SK-N-SH (cell line): Measurements from ENCODE around the gene ZMAT5. TPM values are rescaled to one million over a fixed set of nuclear protein-coding genes. Genes with fewer than 3 reads are reported as not detected.

Experiments
- CTCF ChIA-PET: fragments of 300-600, 350-600 bp; formaldehyde crosslinking; extraction: SDS; loops from one replicate; lab custom pipeline; 2021; lab: Yijun Ruan, JAX
- POLR2A ChIA-PET: fragments of 350-600 bp; sonication (Branson Sonifier 250); formaldehyde crosslinking; extraction: SDS; loops from one replicate; lab custom pipeline; 2020; ENCODE audit warnings: antibody characterized with exemption, inconsistent platforms; lab: Yijun Ruan, JAX
- DNase-seq: peaks from one replicate; pipeline ENCODE4 v3.0.0; 2012
- H2AFZ ChIP-seq: fragments of 200-600 bp; sonication (generic); 2 replicates; pipeline ENCODE4 v1.8.1; 2016; ENCODE audit warnings: antibody characterized with exemption, mild to moderate bottlenecking, low read depth
- H3F3A ChIP-seq: fragments of 200-600 bp; sonication (generic); replicated peaks from 2 replicates; pipeline ENCODE3; 2016; ENCODE audit warnings: antibody characterized with exemption, mild to moderate bottlenecking; ENCODE audit not compliant: insufficient read depth
- H3K27ac ChIP-seq, 2 experiments: fragments of 200-500 bp in 1 of 2; fragments of 200-600 bp in 1 of 2; sonication (Bioruptor generic) in 1 of 2; sonication (generic), shearing (Covaris generic) in 1 of 2; 2 replicates each; pipeline versions ENCODE4 v1.5.1 to v1.6.1; 2014 to 2016; ENCODE audit warnings: low read depth in 2 of 2, inconsistent platforms in 1 of 2, low read length in 1 of 2, mild to moderate bottlenecking in 1 of 2, mixed read lengths in 1 of 2
- H3K27me3 ChIP-seq: fragments of 200-600 bp; sonication (generic), shearing (Covaris generic); 2 replicates; pipeline ENCODE4 v1.6.1; 2016; ENCODE audit warnings: mixed run types; ENCODE audit not compliant: insufficient read depth
- H3K36me3 ChIP-seq, 2 experiments: fragments of 200-500 bp in 1 of 2; fragments of 200-600 bp in 1 of 2; sonication (Bioruptor generic) in 1 of 2; sonication (generic) in 1 of 2; replicated peaks in 1 of 2; 2 replicates each; pipeline versions ENCODE3 to v1.5.1; 2014 to 2016; ENCODE audit warnings: low read length in 1 of 2, mild to moderate bottlenecking in 1 of 2; ENCODE audit not compliant: insufficient read depth in 2 of 2, control insufficient read depth in 1 of 2
- H3K4me1 ChIP-seq, 2 experiments: fragments of 200-500 bp in 1 of 2; fragments of 200-600 bp in 1 of 2; sonication (Bioruptor generic) in 1 of 2; sonication (generic), shearing (Covaris generic) in 1 of 2; 2 replicates each; pipeline versions ENCODE4 v1.5.1 to v1.6.1; 2014 to 2016; ENCODE audit warnings: low read depth in 1 of 2, low read length in 1 of 2, mixed run types in 1 of 2; ENCODE audit not compliant: insufficient read depth in 2 of 2, control insufficient read depth in 1 of 2
- H3K4me2 ChIP-seq: fragments of 200-600 bp; sonication (generic), shearing (Covaris generic); 2 replicates; pipeline ENCODE4 v1.6.1; 2017; ENCODE audit warnings: mixed run types
- H3K4me3 ChIP-seq, 2 experiments: fragments of 200-500 bp in 1 of 2; fragments of 200-600 bp in 1 of 2; sonication (Bioruptor generic) in 1 of 2; sonication (generic), shearing (Covaris generic) in 1 of 2; 2 replicates each; pipeline versions ENCODE4 v1.5.1 to v1.8.1; 2014 to 2016; ENCODE audit warnings: low read depth in 2 of 2, inconsistent platforms in 1 of 2, low read length in 1 of 2, mild to moderate bottlenecking in 1 of 2, mixed read lengths in 1 of 2, moderate library complexity in 1 of 2
- H3K79me2 ChIP-seq: fragments of 200-600 bp; sonication (generic); 2 replicates; pipeline ENCODE4 v1.8.1; 2017; ENCODE audit warnings: mild to moderate bottlenecking; ENCODE audit not compliant: insufficient read depth
- H3K9ac ChIP-seq: fragments of 200-600 bp; sonication (generic); 2 replicates; pipeline ENCODE4 v1.6.1; 2017; ENCODE audit warnings: mixed run types
- H3K9me2 ChIP-seq: fragments of 200-600 bp; sonication (generic); 2 replicates; pipeline ENCODE4 v1.6.1; 2017; ENCODE audit warnings: mixed run types
- H3K9me3 ChIP-seq: fragments of 200-600 bp; sonication (generic); 2 replicates; pipeline ENCODE4 v1.6.1; 2017; ENCODE audit warnings: mixed run types, mild to moderate bottlenecking, moderate library complexity
- H4K20me1 ChIP-seq: fragments of 200-600 bp; sonication (generic); 2 replicates; pipeline ENCODE4 v1.6.1; 2017; ENCODE audit warnings: mild to moderate bottlenecking, mixed run types; ENCODE audit not compliant: insufficient read depth
- CHD2 ChIP-seq: fragments of 150-350 bp; IDR thresholded peaks from 2 replicates; pipeline ENCODE4 v1.6.1; 2018; ENCODE audit warnings: low read length; ENCODE audit not compliant: partially characterized antibody
- ELF1 ChIP-seq: IDR thresholded peaks from 2 replicates; pipeline ENCODE4 v1.4.0; 2012
- EZH2phosphoT487 ChIP-seq: fragments of 200-600 bp; sonication (generic); IDR thresholded peaks from 2 replicates; pipeline ENCODE4 v1.6.1; 2017; ENCODE audit warnings: low read depth, mixed run types, mild to moderate bottlenecking, antibody characterized with exemption, moderate library complexity, borderline replicate concordance
- FOSL2 ChIP-seq: IDR thresholded peaks from 2 replicates; pipeline ENCODE4 v1.4.0; 2012; ENCODE audit warnings: low read depth, mild to moderate bottlenecking, moderate library complexity, borderline replicate concordance
- FOXJ3 ChIP-seq: sonication (generic); formaldehyde crosslinking; IDR thresholded peaks from 2 replicates; pipeline ENCODE4 v1.5.1; 2020; ENCODE audit warnings: mild to moderate bottlenecking, missing genetic modification reagents
- FOXM1 ChIP-seq: IDR thresholded peaks from 2 replicates; pipeline ENCODE4 v1.4.0; 2012; ENCODE audit warnings: low read depth, mild to moderate bottlenecking
- GATA2 ChIP-seq: sonication (generic); formaldehyde crosslinking; IDR thresholded peaks from 2 replicates; pipeline ENCODE4 v1.5.0; 2020; ENCODE audit warnings: mild to moderate bottlenecking, missing genetic modification reagents
- JUND ChIP-seq: IDR thresholded peaks from 2 replicates; pipeline ENCODE4 v1.4.0; 2012
- MXI1 ChIP-seq: IDR thresholded peaks from 2 replicates; pipeline ENCODE4 v1.6.1; 2012; ENCODE audit warnings: mild to moderate bottlenecking, low read depth, low read length, improper control_type of control experiment
- NFIC ChIP-seq: IDR thresholded peaks from 2 replicates; pipeline ENCODE4 v1.4.0; 2012; ENCODE audit warnings: borderline replicate concordance
- NRF1 ChIP-seq: IDR thresholded peaks from 2 replicates; pipeline ENCODE4 v1.6.1; 2012; ENCODE audit warnings: low read depth, mild to moderate bottlenecking, low read length
- POLR2AphosphoS5 ChIP-seq: IDR thresholded peaks from 2 replicates; pipeline ENCODE4 v1.6.1; 2012; ENCODE audit warnings: low read depth, low read length
- RCOR1 ChIP-seq: fragments of 150-350 bp; IDR thresholded peaks from 2 replicates; pipeline ENCODE4 v1.6.1; 2017; ENCODE audit warnings: antibody characterized with exemption, low read length
- RXRA ChIP-seq: IDR thresholded peaks from 2 replicates; pipeline ENCODE4 v1.4.0; 2012; ENCODE audit warnings: low read depth, mild to moderate bottlenecking, borderline replicate concordance
- SIN3A ChIP-seq: IDR thresholded peaks from 2 replicates; pipeline ENCODE4 v1.6.1; 2012; ENCODE audit warnings: low read depth, mild to moderate bottlenecking, low read length, moderate library complexity, borderline replicate concordance
- SMC3 ChIP-seq: IDR thresholded peaks from 2 replicates; pipeline ENCODE4 v1.6.1; 2012; ENCODE audit warnings: low read depth, low read length, improper control_type of control experiment
- TAF1 ChIP-seq: IDR thresholded peaks from 2 replicates; pipeline ENCODE4 v1.6.1; 2012; ENCODE audit warnings: low read depth, mild to moderate bottlenecking, low read length, moderate library complexity, borderline replicate concordance
- TCF12 ChIP-seq: IDR thresholded peaks from 2 replicates; pipeline ENCODE4 v1.4.0; 2012
- TEAD4 ChIP-seq: IDR thresholded peaks from 2 replicates; pipeline ENCODE4 v1.4.0; 2012; ENCODE audit warnings: mild to moderate bottlenecking, borderline replicate concordance; ENCODE audit not compliant: insufficient read depth
- YY1 ChIP-seq: IDR thresholded peaks from 2 replicates; pipeline ENCODE4 v1.4.0; 2012; ENCODE audit warnings: low read depth, mild to moderate bottlenecking
- WGBS: methylation state at CpG from one replicate; pipeline ENCODE4 v1.1.6; 2017; ENCODE audit warnings: low lambda C conversion rate; 5-methylcytosine and 5-hydroxymethylcytosine counted together
- polyA plus RNA-seq, 3 experiments: library from polyadenylated mRNA; depleted of rRNA; stranded (reverse); fragments of >200 nt; gene quantifications; 2 replicates each; pipeline ENCODE4 v1.2.3, GENCODE V29; 2012
- TF ChIP-seq, protein P1 (sequence below): IDR thresholded peaks from 2 replicates; pipeline ENCODE4 v1.4.0; 2012; ENCODE audit warnings: low read depth
- TF ChIP-seq, protein P2 (sequence below): fragments of 150-350 bp; IDR thresholded peaks from 2 replicates; pipeline ENCODE4 v1.6.1; 2017; ENCODE audit warnings: antibody characterized with exemption, low read length, low read depth, borderline replicate concordance
- TF ChIP-seq, protein P3 (sequence below): IDR thresholded peaks from 2 replicates; pipeline ENCODE4 v1.4.0; 2012; ENCODE audit warnings: low read depth, borderline replicate concordance
- TF ChIP-seq, protein P4 (sequence below): fragments of 150-350 bp; IDR thresholded peaks from 2 replicates; pipeline ENCODE4 v1.6.1; 2016; ENCODE audit warnings: mild to moderate bottlenecking, low read depth, low read length
- TF ChIP-seq, protein P5 (sequence below): fragments of 200-600 bp; sonication (generic); IDR thresholded peaks from 2 replicates; pipeline ENCODE4 v1.6.1; 2017; ENCODE audit warnings: antibody characterized with exemption, mild to moderate bottlenecking, moderate library complexity
- TF ChIP-seq, protein P6 (sequence below): IDR thresholded peaks from 2 replicates; pipeline ENCODE4 v1.4.0; 2012; ENCODE audit warnings: low read depth, borderline replicate concordance

Gene ZMAT5
- polyA plus RNA-seq, 1 of the 3 experiments (the other 2 are of a cell fraction), result 35.0 TPM

DNA sequence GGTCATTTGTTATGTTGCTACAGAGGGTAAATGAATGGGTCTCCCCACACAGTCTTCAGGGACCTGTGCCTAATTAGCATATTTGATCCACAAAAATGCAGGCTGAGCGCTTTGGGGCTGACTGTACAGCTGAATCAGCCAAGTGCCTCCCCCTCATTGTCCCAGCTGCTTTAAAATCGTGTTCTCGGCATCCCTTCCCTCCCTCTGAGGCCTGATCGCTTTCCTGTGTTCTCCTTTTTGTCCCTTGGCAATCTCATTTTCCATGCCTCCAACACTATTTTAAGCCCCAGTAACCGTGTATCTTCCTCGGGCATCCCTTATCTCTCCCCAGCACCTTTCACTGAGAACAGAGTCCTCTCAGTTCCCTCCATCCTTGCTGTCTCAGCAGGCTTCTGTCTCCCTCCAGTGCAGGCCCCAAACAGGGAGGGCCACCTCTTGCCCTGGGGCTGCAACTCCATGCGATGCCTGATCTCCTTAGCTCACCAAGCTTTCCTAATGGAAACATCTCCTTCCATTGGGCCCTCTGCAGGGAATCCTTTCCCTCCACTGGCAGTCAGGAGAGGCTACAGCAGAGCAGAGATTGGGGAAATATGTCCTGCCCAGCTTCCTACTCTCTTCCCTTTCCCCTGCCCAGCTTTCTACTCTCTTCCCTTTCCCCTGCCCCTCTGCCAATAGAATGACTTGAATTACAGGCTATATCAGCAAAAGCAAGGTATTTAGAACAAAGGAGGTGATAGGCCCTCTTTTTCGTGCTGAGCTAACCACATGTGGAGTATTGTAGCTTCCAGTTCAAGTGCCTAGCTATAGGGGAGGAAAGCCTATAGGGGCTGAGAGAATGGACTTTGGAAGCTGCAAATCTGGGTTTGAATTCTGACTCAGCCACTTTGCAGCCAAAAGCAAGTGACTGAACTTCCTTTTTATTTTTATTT is 14.2 kb upstream of the ZMAT5 start:
- DNase-seq, result peak; percentile 26
- Histone ChIP-seq H3F3A (peaks cover 14% of the 10 kb centered on the region), H4K20me1 (no peaks in the 10 kb centered on the region), H3K9ac (peak overlapping the region; percentile 69), H3K9me2 (no peaks in the 10 kb centered on the region), H3K36me3 (no peaks in the 10 kb centered on the region), H3K9me3 (no peaks in the 10 kb centered on the region), H3K4me3 (no peak overlapping the region), H3K27ac (peak overlapping the region; percentile 58 to 90), H3K27me3 (no peaks in the 10 kb centered on the region), H3K4me1 (peaks cover 9 to 29% of the 10 kb centered on the region in 2 experiments; a peak in 3 of 4 replicates), H2AFZ (peak overlapping the region; percentile 15; the same call in 1 of the 2 replicates), H3K4me2 (peak overlapping the region; percentile 49), H3K79me2 (no peaks in the 10 kb centered on the region)
- ChIA-PET POLR2A (interaction anchor here (1.1 kb wide), 1 partner anchor 14 kb away, joined by 3 read pairs; the partner anchor contains the start of genes UQCR10 and ZMAT5), CTCF (interaction anchor here (0.7 to 2.1 kb wide), 5 partner anchors 57 to 224 kb away, joined by 3 to 6 read pairs (median 5); no protein-coding TSS in a partner anchor)
- 20% methylated on average over 8 of the region's 8 CpGs for WGBS
- TF ChIP-seq TAF1 (no peak), JUND (peak; percentile 81), SMC3 (no peak), SIN3A (peak; percentile 52; the same call in 1 of the 2 replicates), TCF12 (peak; percentile 69), POLR2AphosphoS5 (peak; percentile 67), EZH2phosphoT487 (no peak), TEAD4 (0 out of 2 replicates have a peak, but pooled peaks have one; percentile 51), RCOR1 (no peak), CHD2 (no peak), YY1 (no peak), RXRA (no peak), NRF1 (no peak), FOXM1 (no peak), MXI1 (no peak), GATA2 (no peak), NFIC (peak; percentile 65), ELF1 (no peak), FOXJ3 (CRISPR knock-in tag) (no peak), FOSL2 (peak; percentile 94)
- TF ChIP-seq, protein P1, sequence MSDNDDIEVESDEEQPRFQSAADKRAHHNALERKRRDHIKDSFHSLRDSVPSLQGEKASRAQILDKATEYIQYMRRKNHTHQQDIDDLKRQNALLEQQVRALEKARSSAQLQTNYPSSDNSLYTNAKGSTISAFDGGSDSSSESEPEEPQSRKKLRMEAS, result peak; percentile 54
- TF ChIP-seq, protein P2, sequence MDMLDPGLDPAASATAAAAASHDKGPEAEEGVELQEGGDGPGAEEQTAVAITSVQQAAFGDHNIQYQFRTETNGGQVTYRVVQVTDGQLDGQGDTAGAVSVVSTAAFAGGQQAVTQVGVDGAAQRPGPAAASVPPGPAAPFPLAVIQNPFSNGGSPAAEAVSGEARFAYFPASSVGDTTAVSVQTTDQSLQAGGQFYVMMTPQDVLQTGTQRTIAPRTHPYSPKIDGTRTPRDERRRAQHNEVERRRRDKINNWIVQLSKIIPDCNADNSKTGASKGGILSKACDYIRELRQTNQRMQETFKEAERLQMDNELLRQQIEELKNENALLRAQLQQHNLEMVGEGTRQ, result no peak
- TF ChIP-seq, protein P3, sequence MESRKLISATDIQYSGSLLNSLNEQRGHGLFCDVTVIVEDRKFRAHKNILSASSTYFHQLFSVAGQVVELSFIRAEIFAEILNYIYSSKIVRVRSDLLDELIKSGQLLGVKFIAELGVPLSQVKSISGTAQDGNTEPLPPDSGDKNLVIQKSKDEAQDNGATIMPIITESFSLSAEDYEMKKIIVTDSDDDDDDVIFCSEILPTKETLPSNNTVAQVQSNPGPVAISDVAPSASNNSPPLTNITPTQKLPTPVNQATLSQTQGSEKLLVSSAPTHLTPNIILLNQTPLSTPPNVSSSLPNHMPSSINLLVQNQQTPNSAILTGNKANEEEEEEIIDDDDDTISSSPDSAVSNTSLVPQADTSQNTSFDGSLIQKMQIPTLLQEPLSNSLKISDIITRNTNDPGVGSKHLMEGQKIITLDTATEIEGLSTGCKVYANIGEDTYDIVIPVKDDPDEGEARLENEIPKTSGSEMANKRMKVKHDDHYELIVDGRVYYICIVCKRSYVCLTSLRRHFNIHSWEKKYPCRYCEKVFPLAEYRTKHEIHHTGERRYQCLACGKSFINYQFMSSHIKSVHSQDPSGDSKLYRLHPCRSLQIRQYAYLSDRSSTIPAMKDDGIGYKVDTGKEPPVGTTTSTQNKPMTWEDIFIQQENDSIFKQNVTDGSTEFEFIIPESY, result no peak
- TF ChIP-seq, protein P4, sequence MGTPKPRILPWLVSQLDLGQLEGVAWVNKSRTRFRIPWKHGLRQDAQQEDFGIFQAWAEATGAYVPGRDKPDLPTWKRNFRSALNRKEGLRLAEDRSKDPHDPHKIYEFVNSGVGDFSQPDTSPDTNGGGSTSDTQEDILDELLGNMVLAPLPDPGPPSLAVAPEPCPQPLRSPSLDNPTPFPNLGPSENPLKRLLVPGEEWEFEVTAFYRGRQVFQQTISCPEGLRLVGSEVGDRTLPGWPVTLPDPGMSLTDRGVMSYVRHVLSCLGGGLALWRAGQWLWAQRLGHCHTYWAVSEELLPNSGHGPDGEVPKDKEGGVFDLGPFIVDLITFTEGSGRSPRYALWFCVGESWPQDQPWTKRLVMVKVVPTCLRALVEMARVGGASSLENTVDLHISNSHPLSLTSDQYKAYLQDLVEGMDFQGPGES, result no peak
- TF ChIP-seq, protein P5, sequence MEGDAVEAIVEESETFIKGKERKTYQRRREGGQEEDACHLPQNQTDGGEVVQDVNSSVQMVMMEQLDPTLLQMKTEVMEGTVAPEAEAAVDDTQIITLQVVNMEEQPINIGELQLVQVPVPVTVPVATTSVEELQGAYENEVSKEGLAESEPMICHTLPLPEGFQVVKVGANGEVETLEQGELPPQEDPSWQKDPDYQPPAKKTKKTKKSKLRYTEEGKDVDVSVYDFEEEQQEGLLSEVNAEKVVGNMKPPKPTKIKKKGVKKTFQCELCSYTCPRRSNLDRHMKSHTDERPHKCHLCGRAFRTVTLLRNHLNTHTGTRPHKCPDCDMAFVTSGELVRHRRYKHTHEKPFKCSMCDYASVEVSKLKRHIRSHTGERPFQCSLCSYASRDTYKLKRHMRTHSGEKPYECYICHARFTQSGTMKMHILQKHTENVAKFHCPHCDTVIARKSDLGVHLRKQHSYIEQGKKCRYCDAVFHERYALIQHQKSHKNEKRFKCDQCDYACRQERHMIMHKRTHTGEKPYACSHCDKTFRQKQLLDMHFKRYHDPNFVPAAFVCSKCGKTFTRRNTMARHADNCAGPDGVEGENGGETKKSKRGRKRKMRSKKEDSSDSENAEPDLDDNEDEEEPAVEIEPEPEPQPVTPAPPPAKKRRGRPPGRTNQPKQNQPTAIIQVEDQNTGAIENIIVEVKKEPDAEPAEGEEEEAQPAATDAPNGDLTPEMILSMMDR, result no peak
- TF ChIP-seq, protein P6, sequence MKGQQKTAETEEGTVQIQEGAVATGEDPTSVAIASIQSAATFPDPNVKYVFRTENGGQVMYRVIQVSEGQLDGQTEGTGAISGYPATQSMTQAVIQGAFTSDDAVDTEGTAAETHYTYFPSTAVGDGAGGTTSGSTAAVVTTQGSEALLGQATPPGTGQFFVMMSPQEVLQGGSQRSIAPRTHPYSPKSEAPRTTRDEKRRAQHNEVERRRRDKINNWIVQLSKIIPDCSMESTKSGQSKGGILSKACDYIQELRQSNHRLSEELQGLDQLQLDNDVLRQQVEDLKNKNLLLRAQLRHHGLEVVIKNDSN, result no peak
